Islet of Langerhans (tissue), 1 donor: Measurements from ENCODE around the gene GAB2.
"Not testable (repeated sequence)": the region's sequence is repeated elsewhere in the genome, so short reads cannot be mapped to it uniquely, and the experiment has no call there.

Source experiments
- FAIRE-seq: peaks from one replicate; lab custom pipeline; 2011; peaks lifted over from hg19 to GRCh38; lab: Jason Lieb, UNC

The GAB2 gene

DNA sequence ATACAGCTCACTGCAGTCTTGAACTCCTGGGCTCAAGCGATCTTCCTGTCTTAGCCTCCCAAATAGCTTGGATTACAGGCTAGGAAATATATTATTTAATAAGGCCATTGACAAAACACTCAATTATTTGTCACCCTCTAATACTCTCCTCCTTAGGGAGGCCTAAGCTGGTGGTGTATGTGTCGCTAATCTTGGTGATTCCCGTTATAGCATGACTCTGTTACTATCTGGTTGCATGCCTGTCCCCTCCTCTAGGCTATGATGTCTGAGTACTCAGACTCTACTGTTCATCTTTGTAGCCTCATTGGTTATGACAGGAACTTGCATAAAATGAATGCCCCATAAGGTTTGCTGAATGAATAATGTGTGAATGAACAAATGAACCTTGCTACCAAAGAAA lies 141.3 kb downstream of the GAB2 start:
- FAIRE-seq = no peak

DNA sequence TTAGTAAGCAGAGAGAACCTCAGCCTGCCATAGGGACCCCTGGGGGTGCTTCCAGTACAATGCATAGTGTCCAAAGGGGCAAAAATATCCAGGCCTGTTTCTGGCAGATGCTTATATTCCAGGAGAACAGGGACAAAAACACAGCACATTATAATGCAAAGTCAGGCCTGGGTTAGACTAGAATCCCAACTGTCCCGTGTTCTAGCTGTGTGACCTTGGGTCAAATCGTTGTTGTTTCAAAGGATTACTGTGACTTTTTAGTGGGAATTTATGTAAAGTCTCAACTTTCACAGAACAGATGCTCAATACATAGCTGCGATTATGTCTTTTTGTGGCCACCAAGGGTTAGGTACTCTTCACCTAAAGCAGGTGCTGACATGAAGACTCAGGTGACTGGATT lies 142.9 kb downstream of the GAB2 start:
- no peak for FAIRE-seq

DNA sequence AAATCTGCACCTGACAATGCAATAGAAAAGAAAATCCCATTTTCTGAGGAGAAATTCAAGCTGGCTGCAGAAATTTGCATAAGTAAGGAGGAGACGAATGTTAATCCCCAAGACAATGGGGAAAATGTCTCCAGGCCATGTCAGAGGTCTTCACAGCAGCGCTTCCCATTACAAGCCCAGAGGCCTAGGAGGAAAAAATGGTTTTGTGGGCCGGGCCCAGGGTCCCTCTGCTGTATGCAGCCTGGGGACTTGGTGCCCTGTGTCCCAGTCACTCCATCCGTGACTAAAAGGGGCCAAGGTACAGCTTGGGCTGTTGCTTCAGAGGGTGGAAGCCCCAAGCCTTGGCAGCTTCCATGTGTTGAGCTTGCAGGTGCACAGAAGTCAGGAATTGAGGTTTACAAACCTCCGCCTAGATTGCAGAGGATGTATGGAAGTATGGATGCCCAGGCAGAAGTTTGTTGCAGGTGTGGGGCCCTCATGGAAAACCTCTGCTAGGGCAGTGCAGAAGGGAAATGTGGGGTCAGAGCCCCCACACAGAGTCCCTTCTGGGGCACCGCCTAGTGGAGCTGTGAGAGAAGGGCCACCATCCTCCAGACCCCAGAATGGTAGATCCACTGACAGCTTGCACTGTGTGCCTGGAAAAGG lies 144.9 kb downstream of the GAB2 start:
- not testable (repeated sequence) for FAIRE-seq

DNA sequence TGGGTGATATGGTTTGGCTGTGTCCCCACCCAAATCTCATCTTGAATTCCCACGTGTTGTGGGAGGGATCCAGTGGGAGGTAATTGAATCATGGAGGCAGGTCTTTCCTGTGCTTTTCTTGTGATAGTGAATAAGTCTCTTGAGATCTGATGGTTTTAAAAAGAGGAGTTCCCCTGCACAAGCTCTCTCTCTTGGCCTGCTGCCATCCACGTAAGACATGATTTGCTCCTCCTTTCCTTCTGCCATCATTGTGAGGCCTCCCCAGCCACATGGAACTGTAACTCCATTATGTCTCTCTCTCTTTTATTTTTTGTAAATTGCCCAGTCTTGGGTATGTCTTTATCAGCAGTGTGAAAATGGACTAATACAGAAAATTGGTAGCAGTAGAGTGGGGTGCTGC lies 145.8 kb downstream of the GAB2 start:
- not testable (repeated sequence) for FAIRE-seq

DNA sequence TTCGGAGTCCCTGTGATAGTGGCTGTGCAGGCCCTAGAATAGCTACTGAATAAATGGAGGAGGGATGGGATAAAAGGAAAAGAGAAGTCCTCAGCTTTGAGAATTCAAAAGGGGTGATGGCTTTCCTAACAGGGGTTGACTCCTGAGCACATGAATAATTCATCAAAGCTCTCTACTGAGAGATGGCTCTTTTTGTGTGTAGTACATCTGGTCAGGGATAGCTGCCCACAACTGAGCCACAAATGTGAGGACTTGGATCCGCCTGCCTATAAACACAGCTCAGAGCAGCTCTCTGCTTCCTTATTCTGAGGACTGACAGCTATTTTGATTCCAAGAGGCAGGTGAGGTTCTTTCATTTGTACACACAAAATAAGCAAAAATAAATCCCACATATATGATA lies 146.6 kb downstream of the GAB2 start:
- FAIRE-seq = no peak

DNA sequence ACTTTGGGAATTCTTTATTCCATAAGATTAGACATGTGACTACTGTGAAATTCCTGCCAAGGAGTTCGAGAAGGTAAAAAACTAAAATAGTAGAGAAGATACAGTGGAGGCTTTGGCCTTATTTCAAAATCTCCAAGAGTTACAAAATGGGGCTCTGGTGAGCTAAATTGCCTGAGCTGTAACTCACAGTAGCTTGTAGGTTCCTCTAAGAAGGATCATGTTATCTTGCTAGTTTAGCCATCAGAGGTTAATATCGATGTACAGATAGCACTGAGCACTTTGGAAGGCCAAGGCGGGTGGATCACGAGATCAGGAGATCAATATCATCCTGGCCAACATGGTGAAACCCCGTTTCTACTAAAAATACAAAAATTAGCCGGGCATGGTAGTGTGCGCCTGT lies 147.8 kb downstream of the GAB2 start:
- no peak for FAIRE-seq

DNA sequence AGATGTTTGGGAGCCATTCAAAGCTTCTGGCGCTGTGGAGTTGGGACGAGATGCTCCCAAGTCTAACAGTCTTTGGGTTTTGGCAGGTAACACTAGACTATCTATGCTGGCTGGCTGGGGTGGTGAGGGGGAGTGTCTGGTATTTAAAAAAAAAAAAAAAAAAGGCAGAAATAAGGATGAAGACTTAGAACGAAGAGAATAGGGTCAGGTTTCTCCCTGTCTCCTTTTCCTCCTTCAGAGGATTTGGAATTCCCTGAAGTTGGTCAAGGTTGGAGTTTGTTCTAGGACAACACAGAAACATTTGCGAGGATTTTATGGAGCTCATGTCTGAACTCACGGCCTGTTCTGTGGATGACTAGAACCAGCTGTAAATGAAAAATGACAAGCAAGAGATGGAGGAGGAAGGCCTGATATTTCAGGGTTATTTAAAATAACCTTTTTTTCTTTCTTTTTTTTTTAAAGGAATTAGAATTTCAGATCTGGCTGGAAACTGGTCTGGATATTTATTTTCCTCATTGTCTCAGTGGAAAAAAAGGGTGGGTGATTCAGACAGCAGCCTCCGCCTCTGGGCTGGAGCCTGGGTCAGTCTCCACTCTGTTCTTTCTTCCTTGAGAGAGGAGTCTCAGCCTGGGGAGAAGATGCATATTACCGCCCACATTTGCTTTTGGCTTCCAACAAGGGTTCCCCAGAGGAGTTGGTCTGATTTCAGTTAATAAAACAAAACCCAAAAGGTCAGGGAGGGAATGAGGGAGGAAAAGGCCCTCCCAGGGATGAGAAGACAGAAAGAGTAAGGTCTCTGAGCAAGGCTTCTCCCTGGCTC lies 148.8 kb downstream of the GAB2 start:
- FAIRE-seq = no peak

DNA sequence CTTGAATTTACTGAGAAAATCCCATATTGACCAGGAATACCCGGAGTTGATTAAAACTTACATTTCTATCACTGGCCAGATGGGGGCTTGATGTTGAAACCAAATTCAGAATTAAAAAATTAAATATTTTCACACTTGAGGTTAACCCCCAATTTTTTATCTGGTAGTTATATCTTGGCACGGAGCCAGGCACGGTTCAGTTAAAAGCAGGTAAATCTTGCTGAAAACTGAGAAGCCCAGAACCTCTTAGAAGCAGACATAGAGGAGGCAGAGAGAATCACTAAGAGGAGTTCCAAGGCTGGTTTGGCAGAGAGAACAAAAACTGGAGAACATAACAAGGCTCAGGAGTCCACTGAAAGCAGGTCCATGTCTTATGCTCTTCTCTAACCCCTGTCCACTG lies 151.2 kb downstream of the GAB2 start:
- no peak for FAIRE-seq

DNA sequence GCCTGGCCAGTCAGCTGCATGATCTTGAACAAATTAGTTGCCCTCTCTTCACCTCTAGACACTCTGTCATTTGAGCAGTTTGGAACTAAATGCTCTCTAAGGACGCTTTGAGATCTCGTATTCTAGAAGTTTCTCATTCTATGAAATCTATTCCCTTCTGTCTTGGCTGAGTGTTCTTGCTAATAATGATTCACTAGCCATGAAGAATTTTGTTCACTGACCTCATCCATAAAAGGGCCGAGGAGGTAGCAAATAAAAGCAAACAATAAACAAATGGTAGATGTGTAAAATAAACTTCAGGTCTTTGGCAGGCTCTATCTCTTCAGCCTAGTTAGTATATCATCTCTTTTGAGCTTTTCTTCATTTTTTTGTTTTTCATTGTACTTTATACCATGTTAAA lies 152.3 kb downstream of the GAB2 start:
- FAIRE-seq = no peak

DNA sequence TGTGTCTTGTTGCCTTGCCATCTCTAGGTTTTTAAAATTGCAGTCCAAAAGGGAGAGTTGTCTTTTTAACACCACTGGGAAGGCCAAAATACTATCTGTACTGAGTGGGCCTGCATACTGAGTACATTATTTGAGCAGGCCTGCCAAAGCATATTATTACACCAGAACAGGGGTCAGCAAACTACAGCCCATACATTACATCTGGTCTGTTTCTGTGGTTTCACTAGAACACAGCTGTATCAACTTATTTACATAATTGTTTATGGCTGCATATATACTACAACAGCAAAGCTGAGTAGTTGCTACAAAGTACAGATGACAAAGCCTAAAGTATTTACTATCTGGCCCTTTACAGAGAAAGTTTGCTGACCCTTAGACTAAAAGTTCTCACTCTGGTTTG lies 154.9 kb downstream of the GAB2 start:
- no peak for FAIRE-seq

DNA sequence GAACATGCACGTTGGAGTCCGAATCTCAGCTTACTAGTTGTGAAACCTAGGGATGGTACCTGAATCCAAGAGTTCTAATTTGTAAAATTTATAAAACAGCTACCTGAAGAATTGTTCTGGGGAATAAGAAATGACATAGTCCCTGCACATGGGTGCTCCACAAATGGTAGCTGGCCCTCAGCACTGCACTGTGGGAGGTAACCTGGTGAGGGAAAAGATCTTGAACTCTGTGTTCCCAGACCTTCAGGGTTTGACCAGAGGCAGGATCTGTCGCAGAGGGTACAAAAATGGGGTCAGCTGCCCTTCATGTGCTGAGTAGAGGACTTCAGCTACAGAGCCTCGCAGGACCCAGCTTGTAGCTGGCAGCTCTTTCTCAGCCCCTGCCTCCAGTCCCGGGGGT lies 155.4 kb downstream of the GAB2 start:
- FAIRE-seq = no peak

DNA sequence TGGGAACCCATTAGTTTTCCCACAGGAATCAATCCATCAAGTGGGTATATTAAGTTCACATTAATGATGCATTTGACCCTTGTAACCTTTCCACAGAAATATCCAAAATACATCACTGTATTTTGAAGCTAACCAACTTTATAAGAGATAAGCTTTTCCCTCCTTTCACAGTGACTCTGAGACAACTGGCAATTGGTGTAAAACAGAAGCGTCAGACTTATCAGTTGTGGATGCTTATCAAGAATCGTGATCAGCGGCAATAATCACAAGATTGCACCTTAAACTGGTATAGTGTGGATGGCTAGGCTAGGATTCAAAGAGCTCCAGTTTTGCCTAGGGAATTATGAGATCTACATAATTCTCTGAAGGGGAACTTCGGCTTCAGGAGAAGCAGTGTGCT lies 155.8 kb downstream of the GAB2 start:
- FAIRE-seq = no peak

DNA sequence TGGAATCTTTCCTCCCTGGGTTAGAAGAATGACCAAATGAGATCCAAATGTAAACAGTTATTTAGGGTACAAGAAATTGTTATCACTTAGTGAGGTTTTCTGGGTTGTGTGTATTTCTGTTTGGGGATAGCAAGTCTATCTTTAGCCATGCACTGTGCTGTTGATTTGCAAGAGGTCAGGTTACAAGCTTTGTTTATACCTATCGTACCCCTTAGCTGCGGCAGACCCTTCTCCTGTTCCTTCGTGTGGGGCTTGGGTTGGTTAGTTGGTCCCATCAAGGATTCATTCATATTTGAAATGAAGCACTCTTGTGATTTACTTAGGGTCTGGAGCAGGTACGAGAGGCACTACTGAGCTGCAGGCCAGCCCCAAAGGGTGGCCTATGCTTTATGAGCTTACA lies 156.3 kb downstream of the GAB2 start:
- FAIRE-seq = no peak

DNA sequence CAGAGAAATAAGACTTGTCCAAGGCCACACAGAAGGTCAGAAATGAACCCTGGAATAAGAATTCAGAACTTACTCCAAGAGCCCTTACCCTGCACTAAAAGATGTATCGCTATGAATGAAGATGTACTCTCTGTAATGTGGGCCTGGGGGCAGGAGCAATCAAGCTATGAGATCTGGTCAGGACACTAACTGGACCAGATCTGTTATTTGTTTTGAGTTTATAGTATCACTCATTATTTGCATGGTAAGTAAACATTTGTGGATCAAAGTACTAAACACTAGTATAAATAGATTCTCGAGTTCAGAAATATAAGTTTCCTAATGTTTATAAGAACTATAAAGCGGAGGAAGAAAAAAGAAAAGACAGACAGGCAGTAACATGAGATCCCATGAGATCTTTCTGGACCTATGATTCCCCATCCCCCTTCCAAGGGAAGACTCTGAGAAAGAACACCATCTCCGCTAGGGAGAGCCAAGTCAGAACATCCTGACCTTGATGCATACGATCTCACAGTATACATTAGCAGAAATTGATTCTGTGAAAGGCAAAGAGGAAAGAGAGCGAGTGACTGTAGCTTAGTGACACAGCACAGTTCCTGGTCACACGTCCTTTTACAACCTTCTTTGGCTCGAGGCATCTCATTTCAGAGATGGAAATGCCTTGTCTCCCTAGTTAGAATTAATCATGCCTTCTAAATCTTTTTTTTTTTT lies 157.7 kb downstream of the GAB2 start:
- FAIRE-seq = no peak

DNA sequence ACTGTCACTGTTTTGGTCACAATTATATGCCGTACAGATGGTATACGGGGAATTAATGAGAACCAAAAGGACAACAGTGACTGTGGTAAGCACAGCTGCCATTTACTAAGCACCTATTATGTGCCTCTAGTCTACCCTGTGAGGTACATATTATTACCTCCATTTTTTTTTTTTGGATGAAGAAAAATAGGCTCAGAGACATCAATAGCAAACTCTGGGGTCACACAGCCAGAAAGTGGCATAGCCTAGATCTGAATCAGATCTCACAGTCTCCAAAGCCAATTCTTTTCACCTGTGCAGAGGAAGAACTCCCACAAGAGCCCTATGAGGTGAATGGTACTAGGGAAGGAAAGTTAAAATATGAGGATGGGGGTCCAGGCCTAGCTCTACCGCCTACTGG lies 160.0 kb downstream of the GAB2 start:
- no peak for FAIRE-seq

DNA sequence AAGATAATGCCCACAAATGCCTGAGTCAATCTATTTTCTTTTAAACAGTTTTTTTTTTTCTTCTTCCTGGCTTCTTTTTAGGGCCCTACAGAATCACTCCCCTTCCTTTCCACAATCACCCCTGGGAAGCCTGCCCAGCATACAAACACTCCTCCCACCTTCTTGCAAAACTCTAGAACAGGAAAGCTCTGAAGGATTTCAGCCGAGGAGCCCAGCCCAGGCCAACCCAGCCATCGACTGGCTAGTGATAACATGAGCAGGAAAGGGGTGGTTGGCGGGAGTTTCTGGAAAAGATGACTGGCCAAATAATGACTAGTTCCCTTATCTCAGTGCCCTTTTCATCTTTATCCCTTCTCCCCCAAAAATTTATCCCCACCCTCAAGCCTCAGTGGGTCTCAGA lies 160.7 kb downstream of the GAB2 start:
- FAIRE-seq = no peak

DNA sequence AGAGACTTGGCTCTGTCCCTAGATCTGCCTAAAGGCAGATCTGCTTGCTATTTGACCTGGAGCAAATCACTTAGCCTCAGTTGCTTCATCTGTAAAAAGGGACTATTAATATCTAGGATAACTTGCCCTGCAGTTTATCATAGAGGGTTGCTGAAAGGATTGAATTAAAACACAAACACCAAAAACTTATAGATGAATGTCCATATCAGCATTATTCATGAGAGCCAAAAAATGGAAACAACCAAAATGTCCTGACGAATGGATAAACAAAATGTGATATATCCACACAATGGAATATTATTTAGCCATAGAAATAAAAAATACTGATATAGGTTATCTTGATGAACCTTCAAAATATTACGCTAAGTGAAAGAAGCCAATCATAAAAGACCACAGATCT lies 161.7 kb downstream of the GAB2 start:
- no peak for FAIRE-seq

DNA sequence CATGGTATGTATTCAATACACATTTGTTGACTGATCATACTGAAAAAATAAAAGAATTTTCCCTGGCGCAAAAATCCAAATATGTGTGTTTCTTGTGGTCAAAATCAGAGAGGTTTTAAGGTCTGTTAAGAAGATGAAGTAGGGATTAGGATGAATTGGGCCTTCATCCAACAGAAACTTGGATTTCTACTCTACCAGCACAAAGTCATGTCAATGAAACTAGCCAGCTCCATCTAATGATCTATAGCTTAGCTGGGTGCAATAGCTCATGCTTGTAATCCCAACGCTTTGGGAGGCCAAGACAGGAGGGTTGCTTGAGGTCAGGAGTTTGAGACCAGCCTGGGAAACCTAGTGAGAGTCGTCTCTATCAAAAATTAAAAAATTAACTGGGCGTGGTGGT lies 163.4 kb downstream of the GAB2 start:
- FAIRE-seq = no peak

DNA sequence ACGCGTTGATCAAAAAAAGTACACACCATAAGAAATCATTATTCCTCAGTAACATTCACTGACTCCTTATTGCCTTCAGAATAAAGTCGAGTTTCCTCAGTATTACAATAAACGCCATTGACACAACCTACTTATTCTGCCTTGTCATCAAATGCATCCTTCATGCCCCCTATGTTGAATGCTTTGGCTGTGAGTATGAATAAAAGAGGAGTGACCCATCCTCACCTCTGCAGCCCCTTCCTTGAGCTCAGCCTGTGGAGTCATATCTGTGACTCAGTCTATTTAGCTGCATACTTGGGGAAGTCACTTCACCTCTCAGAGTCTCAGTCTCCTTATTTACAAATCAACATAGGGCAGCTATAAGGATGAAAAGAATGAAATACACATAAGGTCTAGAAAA lies 163.8 kb downstream of the GAB2 start:
- no peak for FAIRE-seq

DNA sequence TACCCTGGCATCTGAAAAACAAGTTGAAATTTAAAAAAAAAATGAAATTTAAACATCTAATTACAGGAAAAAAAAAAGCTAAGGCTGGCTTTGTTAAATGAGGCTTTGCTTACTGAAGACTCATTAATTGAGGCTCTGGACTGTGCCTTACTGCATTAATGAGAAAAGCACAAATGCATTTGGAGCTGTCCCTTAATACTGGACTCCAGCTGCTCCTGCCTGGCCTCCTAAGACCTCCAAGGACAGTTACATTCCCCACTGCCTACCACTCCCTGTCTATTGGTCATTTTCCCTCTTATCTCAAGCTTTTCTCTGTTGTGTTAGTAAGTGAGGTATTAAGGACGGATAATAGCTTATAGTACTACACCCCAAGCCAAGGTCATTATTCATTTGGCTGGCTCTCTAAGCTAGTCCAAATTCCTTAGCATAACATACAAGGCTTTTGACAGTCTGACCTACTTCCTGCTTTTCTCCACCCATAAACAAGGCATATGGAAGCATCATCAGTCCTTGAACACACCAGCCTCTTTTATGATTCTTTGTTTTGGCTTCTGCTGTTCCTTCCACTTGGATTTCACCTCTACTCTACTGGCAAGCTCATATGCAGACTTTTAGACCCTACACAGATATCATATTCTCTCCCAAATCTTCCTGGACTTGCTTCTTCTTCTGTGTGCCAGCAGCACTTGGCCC lies 166.4 kb downstream of the GAB2 start:
- no peak for FAIRE-seq

DNA sequence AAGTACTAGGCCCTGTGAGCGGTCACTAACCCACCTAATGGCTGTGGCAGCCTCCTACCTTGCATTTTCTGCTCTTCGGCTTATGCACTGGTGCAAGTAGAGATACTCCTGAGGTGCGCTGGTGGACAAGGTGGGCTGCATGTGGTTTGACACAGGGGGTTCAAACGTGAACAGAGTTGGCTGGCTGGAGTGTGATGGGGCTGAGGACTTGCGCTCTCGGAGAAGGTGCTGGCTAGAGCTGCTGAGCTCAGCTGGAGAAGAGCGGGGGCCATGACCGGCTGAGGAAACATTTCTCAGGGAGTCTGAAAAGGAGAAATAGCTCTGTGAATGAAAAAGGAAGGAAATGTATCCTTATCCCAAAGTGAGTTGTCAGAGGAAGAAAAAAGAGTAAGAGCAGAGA lies 167.5 kb downstream of the GAB2 start:
- no peak for FAIRE-seq

DNA sequence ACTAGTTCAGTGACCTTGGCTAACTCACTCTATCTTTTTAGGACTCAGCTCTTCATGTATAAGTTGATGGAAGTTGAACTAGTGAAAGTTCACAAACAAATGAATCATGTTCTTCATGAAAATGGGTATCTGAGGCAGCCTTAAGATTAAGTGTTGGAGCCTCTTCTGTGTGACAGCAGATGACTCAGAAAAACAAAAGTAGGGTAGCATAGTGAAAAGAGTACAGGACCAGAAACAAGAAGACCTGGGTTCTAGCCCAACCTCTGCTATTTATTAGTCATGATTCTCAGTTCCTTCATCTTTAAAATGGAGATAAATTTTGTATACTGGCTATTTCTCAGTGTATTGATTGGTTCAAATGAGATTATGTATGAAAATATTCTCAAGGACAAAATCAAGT lies 168.7 kb downstream of the GAB2 start:
- no peak for FAIRE-seq

DNA sequence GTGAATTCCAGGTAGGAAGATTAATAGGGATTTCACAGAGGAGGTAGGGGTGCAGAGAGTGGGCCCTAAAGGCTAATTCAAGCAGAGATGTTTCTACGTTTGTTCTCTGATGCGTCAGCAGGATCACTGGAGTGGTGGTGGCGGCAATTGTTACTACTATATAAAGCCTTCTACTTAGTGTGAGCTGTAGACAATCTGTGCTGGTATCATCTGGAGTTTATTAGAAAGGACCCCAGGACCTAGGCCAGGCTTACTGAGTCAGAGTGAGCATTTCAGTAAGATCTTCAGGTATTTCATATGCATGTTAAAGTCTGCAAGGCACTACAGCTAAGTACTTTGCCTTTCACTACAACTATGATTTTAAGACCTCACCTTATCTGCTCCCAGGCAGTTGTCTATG lies 169.4 kb downstream of the GAB2 start:
- no peak for FAIRE-seq
